GM18951 (cell line): ENCODE data around the gene NCR2.

Experiments
- POLR2A ChIP-seq: IDR thresholded peaks from 4 replicates; pipeline ENCODE4 v1.6.1; 2011; ENCODE audit warnings: mild to moderate bottlenecking; ENCODE audit not compliant: insufficient read length, insufficient read depth; ENCODE audit errors: extremely low read depth
- in situ Hi-C: fragments of 300-500 bp; cut with MboI; formaldehyde crosslinking; loops from one replicate; pipeline ENCODE4 v1.12.0; 2022; ENCODE audit warnings: low sequenced_read_pairs, mixed read lengths, inconsistent platforms; ENCODE audit not compliant: unreplicated experiment

Gene NCR2

GRCh38 chr6:41341580-41341979 lies 6.2 kb downstream of the NCR2 start:
- in situ Hi-C loops = no loop called here
- TF ChIP-seq POLR2A = no peak

GRCh38 chr6:41342241-41342640 lies 6.8 kb downstream of the NCR2 start:
- in situ Hi-C loops = no loop called here
- TF ChIP-seq POLR2A = no peak

GRCh38 chr6:41343641-41344187 lies 8.3 kb downstream of the NCR2 start:
- in situ Hi-C loops = no loop called here
- TF ChIP-seq POLR2A = no peak

DNA sequence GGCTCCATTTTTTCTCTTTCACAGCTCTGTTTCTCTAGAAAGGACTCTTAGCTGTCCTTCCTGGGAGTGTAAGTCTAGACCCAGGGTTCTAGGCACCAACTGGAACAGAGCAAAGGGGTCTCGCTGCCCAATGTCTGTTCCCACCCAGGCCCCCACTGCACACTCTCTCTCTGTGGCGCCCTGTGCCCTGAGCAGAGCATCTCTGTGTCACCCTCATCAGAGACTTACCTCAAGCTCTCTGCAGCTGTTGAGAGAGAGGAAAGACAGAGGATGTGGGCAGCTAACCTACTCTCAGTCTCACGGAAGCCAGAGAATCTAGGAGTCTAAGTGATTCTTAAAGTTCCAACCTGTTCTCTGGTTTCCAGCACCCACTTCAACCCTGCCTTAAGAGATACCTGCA lies 9.5 kb downstream of the NCR2 start:
- in situ Hi-C loops = no loop called here
- TF ChIP-seq POLR2A = no peak

DNA sequence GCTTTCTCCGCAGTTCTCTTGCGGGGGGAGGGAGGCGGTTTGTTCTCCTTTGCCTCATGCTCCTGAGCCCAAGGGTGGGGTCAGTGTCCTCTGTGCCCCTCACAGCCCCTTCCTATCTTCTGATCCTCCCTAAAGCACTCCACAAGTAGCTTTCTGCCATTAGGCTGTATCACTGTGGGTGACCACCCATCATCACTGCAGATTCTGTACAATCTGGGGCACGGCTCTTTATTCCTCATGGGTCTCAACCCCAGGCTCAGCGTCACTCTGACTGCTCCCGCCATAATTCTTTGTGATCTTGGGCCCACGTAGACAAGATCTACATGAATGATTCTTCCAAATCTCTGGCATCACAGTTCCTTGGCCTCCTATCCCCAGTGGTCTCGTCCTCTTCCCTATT lies 10.5 kb downstream of the NCR2 start:
- in situ Hi-C loops = no loop called here
- TF ChIP-seq POLR2A = no peak

DNA sequence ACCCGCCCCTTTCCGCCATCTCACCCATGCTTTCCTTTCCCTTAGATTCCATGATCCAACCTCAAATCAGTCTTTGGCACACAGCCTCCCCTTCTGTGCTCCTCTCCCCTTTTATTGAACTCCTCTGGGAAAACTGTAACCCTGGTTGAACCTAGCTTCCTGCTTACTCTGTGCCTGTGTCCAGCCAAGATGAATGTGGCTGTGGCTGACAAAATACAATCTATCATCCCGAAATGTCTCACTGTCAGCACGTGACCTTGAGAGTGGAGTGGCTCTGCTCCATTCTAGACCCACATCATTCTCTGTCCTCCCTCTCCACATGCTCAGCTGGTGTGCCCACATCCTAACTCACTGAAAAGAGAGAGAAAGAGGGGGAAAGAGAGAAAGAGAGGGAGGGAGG lies 11.0 kb downstream of the NCR2 start:
- in situ Hi-C loops = no loop called here
- TF ChIP-seq POLR2A = no peak

DNA sequence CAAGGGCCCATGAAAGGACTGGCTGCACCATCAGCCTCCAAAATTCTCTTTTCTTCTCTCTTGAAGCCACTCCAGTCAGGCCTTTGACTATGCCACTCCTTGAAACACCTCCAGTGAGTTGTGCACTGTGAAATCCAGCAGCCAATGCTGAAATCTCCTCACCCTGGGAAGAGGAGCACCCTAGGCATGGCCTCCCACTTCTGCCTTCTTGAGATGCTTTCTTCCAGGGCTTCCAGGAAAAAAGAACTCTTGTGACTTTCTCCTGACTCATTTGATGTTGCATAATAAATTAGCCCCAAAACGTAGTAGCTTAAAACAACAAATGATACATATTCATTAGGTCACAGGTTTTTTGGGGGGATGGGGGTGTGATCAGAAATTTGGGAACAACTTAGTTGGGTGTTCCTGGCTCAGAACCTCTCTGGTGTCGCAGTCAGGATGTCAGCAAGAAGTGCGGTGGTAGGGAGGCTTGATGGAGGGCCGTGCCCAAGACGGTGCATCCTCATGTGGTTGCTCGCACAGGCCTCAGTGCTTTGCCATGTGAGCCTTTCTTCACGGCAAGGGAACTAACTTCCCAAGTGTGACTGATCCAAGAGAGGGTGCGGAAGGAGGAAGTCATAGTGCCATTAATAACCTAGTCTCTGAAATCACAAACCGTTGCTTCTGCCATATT lies 12.1 kb downstream of the NCR2 start:
- in situ Hi-C loops = no loop called here
- no peak for TF ChIP-seq POLR2A

DNA sequence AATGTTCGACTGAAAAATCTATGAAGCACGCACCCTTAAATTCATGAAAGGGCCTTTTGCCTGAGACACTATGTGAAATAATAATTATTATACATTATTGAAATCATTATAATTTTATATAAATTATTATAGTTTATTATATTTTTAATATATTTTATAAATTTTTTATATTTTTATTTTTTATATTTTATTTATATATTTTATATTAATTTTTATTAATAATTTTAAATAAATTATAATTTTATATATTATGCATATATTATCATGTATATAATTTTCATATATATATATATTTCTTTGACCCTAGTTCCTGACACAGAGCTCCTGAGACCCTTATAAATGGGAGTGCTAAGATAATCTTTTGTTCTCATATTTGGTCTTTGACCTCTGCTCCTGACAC lies 13.5 kb downstream of the NCR2 start:
- no peak for TF ChIP-seq POLR2A
- in situ Hi-C loops = no loop called here

DNA sequence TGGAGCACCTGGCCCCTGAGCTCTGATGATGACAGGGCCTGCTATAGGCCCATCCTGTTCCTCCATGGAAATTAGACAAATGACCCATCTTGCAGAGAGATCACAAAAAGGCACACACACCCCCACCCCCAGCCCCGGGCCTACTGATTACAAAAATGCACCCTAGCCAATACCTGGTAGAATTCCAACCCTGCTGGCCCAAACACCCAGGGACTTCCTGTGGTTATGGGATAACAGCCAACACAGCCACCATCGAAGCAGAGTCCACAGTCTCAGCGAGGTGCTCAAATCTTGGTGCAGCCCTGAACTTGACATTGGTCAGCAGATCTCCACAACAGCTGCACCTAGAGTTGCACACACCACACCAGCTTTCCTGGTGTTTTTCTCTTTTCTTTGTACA lies 17.0 kb downstream of the NCR2 start:
- TF ChIP-seq POLR2A = no peak
- in situ Hi-C loops = no loop called here

DNA sequence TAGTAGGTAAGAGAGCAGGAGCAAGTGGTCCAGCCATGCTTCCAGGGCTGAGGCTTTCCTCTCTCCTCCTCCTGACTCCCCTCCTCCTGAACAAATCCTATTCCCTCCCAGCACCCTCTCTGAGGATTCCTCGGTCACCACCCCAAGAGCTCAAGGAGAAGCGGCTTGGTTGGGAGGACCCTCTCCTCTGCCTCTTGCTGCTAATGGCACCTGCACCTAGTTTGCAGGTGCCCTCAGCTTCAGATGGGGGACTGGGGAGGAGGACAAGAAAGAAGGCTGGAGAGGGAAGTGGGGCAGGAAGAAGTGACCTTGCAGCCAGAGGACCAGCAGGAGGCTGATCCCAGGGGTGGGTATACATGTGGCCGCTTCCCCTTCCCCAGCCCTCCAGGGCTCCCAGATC lies 17.5 kb downstream of the NCR2 start:
- TF ChIP-seq POLR2A = no peak
- in situ Hi-C loops = no loop called here

GRCh38 chr6:41353333-41353732 lies 17.9 kb downstream of the NCR2 start:
- no peak for TF ChIP-seq POLR2A
- in situ Hi-C loops = no loop called here

DNA sequence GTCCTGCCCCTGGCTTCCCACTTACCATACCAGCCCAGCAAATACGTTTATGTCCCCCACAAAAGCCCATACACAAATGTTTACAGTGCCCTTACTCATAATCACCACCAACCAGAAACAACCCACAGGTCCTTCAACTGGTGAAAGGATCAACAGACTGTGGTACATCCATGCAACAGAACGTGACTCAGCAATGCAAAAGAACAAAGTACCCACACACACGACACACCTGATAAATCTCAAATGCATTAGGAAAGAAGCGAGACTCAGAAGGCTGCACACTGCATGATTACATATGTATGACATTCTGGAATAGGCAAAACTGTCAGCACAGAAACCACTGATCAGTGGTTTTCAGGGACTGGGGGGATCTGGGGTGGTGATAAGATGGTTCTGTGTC lies 20.5 kb downstream of the NCR2 start:
- no peak for TF ChIP-seq POLR2A
- in situ Hi-C loops = no loop called here

DNA sequence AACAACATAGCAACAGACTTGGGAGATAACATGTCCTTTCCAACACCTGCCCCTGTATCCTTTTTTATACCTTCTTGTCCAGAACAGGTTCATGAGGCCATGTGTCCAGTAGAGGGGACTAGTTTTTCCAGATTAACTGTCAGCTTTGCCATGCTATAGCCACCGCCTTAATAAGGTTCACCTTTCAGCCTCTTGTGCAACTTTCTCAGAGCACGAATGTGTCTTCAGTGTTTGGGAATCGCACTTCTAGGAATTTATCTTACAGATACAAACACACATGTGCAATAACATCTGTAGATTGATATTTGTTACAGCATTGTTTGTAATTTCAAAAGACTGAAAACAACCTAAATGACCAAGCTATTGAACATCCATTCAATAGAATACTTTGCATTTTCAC lies 21.4 kb downstream of the NCR2 start:
- in situ Hi-C loops = no loop called here
- TF ChIP-seq POLR2A = no peak

GRCh38 chr6:41358503-41358902 lies 23.1 kb downstream of the NCR2 start:
- in situ Hi-C loops = no loop called here

More at GRCh38 chr6:41358503-41358902, 23.1 kb downstream of the NCR2 start:
- TF ChIP-seq POLR2A = no peak
